ENCODE measurements around the gene C2CD4D. TPM values are rescaled to one million over a fixed set of nuclear protein-coding genes. Genes with fewer than 3 reads are reported as not detected.

C2CD4D gene
- total RNA-seq, 1 experiment from 2014 or later: 0.94 TPM

GRCh38 chr1:151817353-151817730, 22.3 kb downstream of the C2CD4D start (continued):
- no peak for TF ChIP-seq PRDM15 (CRISPR knock-in tag; IDR thresholded peaks at IDR 0.05)
- TF ChIP-seq ZNF396 (CRISPR knock-in tag; IDR thresholded peaks at IDR 0.05; ENCODE audit: borderline replicate concordance): no peak
- no peak for TF ChIP-seq ETV6 (CRISPR knock-in tag; IDR thresholded peaks at IDR 0.05)
- TF ChIP-seq, protein P1, sequence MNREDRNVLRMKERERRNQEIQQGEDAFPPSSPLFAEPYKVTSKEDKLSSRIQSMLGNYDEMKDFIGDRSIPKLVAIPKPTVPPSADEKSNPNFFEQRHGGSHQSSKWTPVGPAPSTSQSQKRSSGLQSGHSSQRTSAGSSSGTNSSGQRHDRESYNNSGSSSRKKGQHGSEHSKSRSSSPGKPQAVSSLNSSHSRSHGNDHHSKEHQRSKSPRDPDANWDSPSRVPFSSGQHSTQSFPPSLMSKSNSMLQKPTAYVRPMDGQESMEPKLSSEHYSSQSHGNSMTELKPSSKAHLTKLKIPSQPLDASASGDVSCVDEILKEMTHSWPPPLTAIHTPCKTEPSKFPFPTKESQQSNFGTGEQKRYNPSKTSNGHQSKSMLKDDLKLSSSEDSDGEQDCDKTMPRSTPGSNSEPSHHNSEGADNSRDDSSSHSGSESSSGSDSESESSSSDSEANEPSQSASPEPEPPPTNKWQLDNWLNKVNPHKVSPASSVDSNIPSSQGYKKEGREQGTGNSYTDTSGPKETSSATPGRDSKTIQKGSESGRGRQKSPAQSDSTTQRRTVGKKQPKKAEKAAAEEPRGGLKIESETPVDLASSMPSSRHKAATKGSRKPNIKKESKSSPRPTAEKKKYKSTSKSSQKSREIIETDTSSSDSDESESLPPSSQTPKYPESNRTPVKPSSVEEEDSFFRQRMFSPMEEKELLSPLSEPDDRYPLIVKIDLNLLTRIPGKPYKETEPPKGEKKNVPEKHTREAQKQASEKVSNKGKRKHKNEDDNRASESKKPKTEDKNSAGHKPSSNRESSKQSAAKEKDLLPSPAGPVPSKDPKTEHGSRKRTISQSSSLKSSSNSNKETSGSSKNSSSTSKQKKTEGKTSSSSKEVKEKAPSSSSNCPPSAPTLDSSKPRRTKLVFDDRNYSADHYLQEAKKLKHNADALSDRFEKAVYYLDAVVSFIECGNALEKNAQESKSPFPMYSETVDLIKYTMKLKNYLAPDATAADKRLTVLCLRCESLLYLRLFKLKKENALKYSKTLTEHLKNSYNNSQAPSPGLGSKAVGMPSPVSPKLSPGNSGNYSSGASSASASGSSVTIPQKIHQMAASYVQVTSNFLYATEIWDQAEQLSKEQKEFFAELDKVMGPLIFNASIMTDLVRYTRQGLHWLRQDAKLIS (CRISPR knock-in tag; IDR thresholded peaks at IDR 0.05; ENCODE audit: borderline replicate concordance): no peak
- TF ChIP-seq SP1 (CRISPR knock-in tag; conservative IDR thresholded peaks at IDR 0.05): no peak

DNA sequence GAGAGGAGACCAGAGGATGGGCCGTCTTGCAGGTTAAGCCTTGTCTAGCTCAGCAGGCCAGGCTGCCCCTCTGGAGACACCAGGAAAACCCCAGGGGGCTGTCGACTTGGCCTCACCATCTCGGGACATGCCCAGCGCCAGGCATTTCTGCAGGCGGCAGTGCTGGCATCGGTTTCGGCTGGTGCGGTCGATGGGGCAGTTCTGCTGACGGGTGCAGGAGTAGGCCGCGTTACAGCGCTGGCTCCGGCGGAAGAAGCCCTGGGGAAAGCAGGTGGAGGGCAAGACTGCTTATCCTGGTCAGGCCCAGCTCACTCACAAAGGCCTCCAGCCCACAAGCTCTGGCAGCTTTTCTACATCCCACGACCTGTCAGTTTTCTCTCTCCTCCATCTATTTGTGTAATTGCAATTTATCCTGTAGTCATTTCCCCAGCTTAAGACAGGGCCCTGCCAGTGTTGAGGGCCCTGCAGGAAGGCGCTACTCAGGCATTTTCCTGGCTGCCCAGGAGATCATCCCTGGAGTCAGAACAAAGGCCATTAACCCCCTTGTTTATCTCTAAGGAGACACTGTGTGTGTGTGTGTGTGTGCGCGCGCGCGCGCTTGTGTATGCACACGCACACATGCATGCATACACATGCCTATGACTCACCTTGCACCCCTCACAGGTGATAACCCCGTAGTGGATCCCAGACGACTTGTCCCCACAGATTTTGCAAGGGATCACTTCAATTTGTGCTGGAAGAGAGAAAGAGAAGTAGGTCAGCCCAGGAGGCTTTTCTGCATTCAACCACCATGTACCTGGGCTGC, 22.9 kb downstream of the C2CD4D start:
- DNase-seq (ENCODE audit: low spot score): no peak
- ATAC-seq: no peak
- ChIA-PET CTCF (no interaction called here), POLR2A (interaction anchor here (0.6 kb wide), 1 partner anchor 398 kb away, joined by 3 read pairs; no protein-coding TSS in a partner anchor)
- Mint-ChIP-seq H3K27me3 (ENCODE audit: low read depth) (no peaks in the 10 kb centered on the region), H3K27ac (no peak overlapping the region), H3K4me3 (no peak overlapping the region), H3K36me3 (no peaks in the 10 kb centered on the region), H3K4me1 (0 out of 2 replicates have a peak, but pooled peaks cover 2% of the 10 kb centered on the region), H3K9me3 (no peaks in the 10 kb centered on the region)
- TF ChIP-seq E2F1 (CRISPR knock-in tag; IDR thresholded peaks at IDR 0.05) (no peak), ATF6 (CRISPR knock-in tag; IDR thresholded peaks at IDR 0.05) (no peak)
- TF ChIP-seq, protein P1 (CRISPR knock-in tag; IDR thresholded peaks at IDR 0.05; ENCODE audit: borderline replicate concordance): no peak
- TF ChIP-seq, protein P2, sequence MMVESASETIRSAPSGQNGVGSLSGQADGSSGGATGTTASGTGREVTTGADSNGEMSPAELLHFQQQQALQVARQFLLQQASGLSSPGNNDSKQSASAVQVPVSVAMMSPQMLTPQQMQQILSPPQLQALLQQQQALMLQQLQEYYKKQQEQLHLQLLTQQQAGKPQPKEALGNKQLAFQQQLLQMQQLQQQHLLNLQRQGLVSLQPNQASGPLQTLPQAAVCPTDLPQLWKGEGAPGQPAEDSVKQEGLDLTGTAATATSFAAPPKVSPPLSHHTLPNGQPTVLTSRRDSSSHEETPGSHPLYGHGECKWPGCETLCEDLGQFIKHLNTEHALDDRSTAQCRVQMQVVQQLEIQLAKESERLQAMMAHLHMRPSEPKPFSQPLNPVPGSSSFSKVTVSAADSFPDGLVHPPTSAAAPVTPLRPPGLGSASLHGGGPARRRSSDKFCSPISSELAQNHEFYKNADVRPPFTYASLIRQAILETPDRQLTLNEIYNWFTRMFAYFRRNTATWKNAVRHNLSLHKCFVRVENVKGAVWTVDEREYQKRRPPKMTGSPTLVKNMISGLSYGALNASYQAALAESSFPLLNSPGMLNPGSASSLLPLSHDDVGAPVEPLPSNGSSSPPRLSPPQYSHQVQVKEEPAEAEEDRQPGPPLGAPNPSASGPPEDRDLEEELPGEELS (CRISPR knock-in tag; IDR thresholded peaks at IDR 0.05): no peak
- TF ChIP-seq, protein P3, sequence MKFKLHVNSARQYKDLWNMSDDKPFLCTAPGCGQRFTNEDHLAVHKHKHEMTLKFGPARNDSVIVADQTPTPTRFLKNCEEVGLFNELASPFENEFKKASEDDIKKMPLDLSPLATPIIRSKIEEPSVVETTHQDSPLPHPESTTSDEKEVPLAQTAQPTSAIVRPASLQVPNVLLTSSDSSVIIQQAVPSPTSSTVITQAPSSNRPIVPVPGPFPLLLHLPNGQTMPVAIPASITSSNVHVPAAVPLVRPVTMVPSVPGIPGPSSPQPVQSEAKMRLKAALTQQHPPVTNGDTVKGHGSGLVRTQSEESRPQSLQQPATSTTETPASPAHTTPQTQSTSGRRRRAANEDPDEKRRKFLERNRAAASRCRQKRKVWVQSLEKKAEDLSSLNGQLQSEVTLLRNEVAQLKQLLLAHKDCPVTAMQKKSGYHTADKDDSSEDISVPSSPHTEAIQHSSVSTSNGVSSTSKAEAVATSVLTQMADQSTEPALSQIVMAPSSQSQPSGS (CRISPR knock-in tag; IDR thresholded peaks at IDR 0.05; ENCODE audit: borderline replicate concordance, low read depth): no peak

Data from WTC11 (cell line).